Naive thymus-derived CD8-positive, alpha-beta T cell (primary cell): ENCODE results near the gene NKX1-1. TPM values are rescaled to one million over a fixed set of nuclear protein-coding genes. Genes with fewer than 3 reads are reported as not detected.
A peak's percentile ranks its signal among the peaks of the same experiment; 100 is the strongest.

Source experiments
- ATAC-seq, 2 donors: fragments of 150-1000 bp; cut with Tn5 transposase in 1 of 2; sonication (Bioruptor Pico), chemical (Tn5 transposase) in 1 of 2; 1 replicate in 1 of 2; 2 replicates in 1 of 2; pipeline ENCODE4 v1.10.0; 2021; ENCODE audit warnings: mild to moderate bottlenecking in 2 of 2, moderate library complexity in 2 of 2
- POLR2A ChIA-PET: fragments of 350-600 bp; sonication (Branson Sonifier 250); formaldehyde crosslinking; loops from one replicate; lab custom pipeline; 2021; ENCODE audit warnings: antibody characterized with exemption; lab: Charles Lee
- DNase-seq, 10 donors: peaks; one replicate each; pipeline versions ENCODE4 v3.0.0 to v3.0.0-alpha.2; 2020 to 2022
- H3K27ac Mint-ChIP-seq, 10 donors: one replicate each; pipeline ENCODE4 v1.8.0; 2020 to 2022; ENCODE audit warnings: mild to moderate bottlenecking in 10 of 10, mixed read lengths in 10 of 10, moderate library complexity in 4 of 10, inconsistent platforms in 1 of 10
- H3K27me3 Mint-ChIP-seq, 5 donors: one replicate each; pipeline ENCODE4 v1.8.0; 2021 to 2022; ENCODE audit warnings: mixed read lengths in 5 of 5
- H3K36me3 Mint-ChIP-seq, 3 donors: one replicate each; pipeline ENCODE4 v1.8.0; 2020 to 2022; ENCODE audit warnings: mixed read lengths in 3 of 3, mild to moderate bottlenecking in 2 of 3, inconsistent platforms in 1 of 3
- H3K4me1 Mint-ChIP-seq, 4 donors: one replicate each; pipeline ENCODE4 v1.8.0; 2021 to 2022; ENCODE audit warnings: mixed read lengths in 4 of 4
- H3K4me3 Mint-ChIP-seq, 10 donors: one replicate each; pipeline ENCODE4 v1.8.0; 2020 to 2022; ENCODE audit warnings: mild to moderate bottlenecking in 10 of 10, mixed read lengths in 10 of 10, moderate library complexity in 6 of 10, inconsistent platforms in 1 of 10
- H3K9me3 Mint-ChIP-seq, 9 donors: one replicate each; pipeline ENCODE4 v1.8.0; 2020 to 2022; ENCODE audit warnings: mixed read lengths in 9 of 9, mild to moderate bottlenecking in 3 of 9, inconsistent platforms in 1 of 9, moderate library complexity in 1 of 9
- polyA plus RNA-seq, 3 donors: library from polyadenylated mRNA; unstranded; fragments of 300-500 nt; fragmentation: Illumina TruSeq; gene quantifications; one replicate each; pipeline ENCODE4 v1.2.3, GENCODE V29; 2021
- total RNA-seq, 8 experiments: library from RNA in 2 of 8; stranded (reverse) in 2 of 8; gene quantifications; one replicate each; pipeline ENCODE4 v1.2.3 and lab custom pipeline; 2021 to 2026

The NKX1-1 gene
- total and polyA plus RNA-seq, 5 experiments from 2014 or later = not detected

- Mint-ChIP-seq H3K27ac (peak overlapping the region in 1 of 10 donors; percentile 59), H3K4me1 (peaks cover 0 to 12% (median under 1%) of the 10 kb centered on the region in 4 donors), H3K9me3 (peaks cover 0 to 5% (median 0%) of the 10 kb centered on the region in 9 donors), H3K36me3 (peaks cover 0 to 7% (median 0%) of the 10 kb centered on the region in 3 donors), H3K27me3 (peaks cover 13 to 77% (median 38%) of the 10 kb centered on the region in 5 donors), H3K4me3 (peak overlapping the region in 3 of 10 donors; percentile 10 to 54 (median 11))
- ATAC-seq (no peak), DNase-seq (peak in 1 of 10 donors; percentile 49)
- POLR2A ChIA-PET = no interaction called here
Measured at GRCh38 chr4:1414831-1415680, 8.8 kb upstream of the NKX1-1 start.

DNA sequence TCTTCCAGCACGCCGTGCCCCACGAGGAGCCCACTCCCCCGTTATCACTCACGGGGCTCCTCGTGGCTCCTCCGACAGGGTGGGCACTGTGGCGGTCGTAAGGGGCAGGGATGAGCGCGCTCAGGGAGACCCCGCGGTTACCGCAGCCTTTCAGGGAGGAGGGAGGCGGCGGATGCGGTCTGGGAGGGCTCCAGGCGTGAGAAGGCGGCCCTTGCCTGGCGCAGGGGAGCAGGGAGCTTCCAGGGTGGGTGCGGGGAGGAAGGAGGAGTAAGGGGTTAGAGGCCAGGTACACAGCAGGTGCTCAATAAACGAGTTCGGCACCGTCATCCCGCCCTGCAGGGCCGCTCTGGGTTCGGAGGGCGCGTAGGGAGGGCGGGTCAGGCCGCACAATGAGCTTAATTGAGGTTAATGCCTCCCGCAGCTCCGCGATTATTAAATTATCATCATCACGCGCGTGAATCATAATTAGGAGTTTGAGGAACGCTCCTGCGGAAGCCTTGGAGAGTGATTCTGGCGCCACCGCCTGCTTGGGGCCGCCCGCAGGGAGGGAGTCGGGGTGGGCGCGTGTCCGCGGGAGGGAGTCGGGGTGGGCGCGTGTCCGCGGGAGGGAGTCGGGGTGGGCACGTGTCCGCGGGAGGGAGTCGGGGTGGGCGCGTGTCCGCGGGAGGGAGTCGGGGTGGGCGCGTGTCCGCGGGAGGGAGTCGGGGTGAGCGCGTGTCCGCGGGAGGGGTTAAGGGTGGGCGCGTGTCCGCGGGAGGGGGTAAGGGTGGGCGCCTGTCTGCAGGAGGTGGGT, 7.6 kb upstream of the NKX1-1 start:
- DNase-seq = peak in 1 of 10 donors; percentile 50
- POLR2A ChIA-PET = no interaction called here
- no peak overlapping the region for H3K27ac Mint-ChIP-seq

GRCh38 chr4:1413204-1413663, 7.0 kb upstream of the NKX1-1 start:
- Mint-ChIP-seq H3K4me1 (peaks cover 2 to 14% (median 4%) of the 10 kb centered on the region in 4 donors), H3K36me3 (peaks cover 0 to 11% (median 2%) of the 10 kb centered on the region in 3 donors), H3K27me3 (peaks cover 16 to 79% (median 46%) of the 10 kb centered on the region in 5 donors), H3K4me3 (peak overlapping the region in 2 of 10 donors; percentile 39 to 45), H3K27ac (no peak overlapping the region), H3K9me3 (peaks cover 0 to 5% (median 0%) of the 10 kb centered on the region in 9 donors)
- ATAC-seq (no peak), DNase-seq (no peak)
- POLR2A ChIA-PET = no interaction called here

More for the DNA sequence above, 7.6 kb upstream of the NKX1-1 start:
- peaks cover 0 to 12% (median under 1%) of the 10 kb centered on the region in 4 donors for H3K4me1 Mint-ChIP-seq
- peaks cover 0 to 11% (median 2%) of the 10 kb centered on the region in 3 donors for H3K36me3 Mint-ChIP-seq
- no peak for ATAC-seq
- peaks cover 0 to 5% (median 0%) of the 10 kb centered on the region in 9 donors for H3K9me3 Mint-ChIP-seq
- H3K4me3 Mint-ChIP-seq = peak overlapping the region in 4 of 10 donors; percentile 42 to 64 (median 45)
- H3K27me3 Mint-ChIP-seq = peaks cover 13 to 77% (median 42%) of the 10 kb centered on the region in 5 donors

GRCh38 chr4:1412376-1413203, 6.3 kb upstream of the NKX1-1 start:
- H3K36me3 Mint-ChIP-seq = peaks cover 0 to 11% (median 2%) of the 10 kb centered on the region in 3 donors
- POLR2A ChIA-PET = no interaction called here

GRCh38 chr4:1411436-1412375, 5.5 kb upstream of the NKX1-1 start:
- no peak overlapping the region for H3K4me3 Mint-ChIP-seq

More at GRCh38 chr4:1412376-1413203, 6.3 kb upstream of the NKX1-1 start:
- Mint-ChIP-seq H3K27me3 (peaks cover 18 to 83% (median 48%) of the 10 kb centered on the region in 5 donors), H3K4me3 (peak overlapping the region in 1 of 10 donors; percentile 39), H3K27ac (no peak overlapping the region), H3K4me1 (peaks cover 2 to 14% (median 5%) of the 10 kb centered on the region in 4 donors), H3K9me3 (peaks cover 0 to 3% (median 0%) of the 10 kb centered on the region in 9 donors)
- no peak for ATAC-seq
- DNase-seq = peak in 1 of 10 donors; percentile 44

GRCh38 chr4:1410491-1411325, 4.5 kb upstream of the NKX1-1 start:
- H3K4me1 Mint-ChIP-seq = peaks cover 0 to 15% (median 5%) of the 10 kb centered on the region in 4 donors
- H3K27me3 Mint-ChIP-seq = peaks cover 14 to 77% (median 43%) of the 10 kb centered on the region in 5 donors
- ATAC-seq (peak; percentile 69 to 81), DNase-seq (peak; percentile 12 to 77 (median 54))
- peaks cover 0 to 2% (median 0%) of the 10 kb centered on the region in 9 donors for H3K9me3 Mint-ChIP-seq
- POLR2A ChIA-PET = no interaction called here
- H3K36me3 Mint-ChIP-seq = peaks cover 0 to 6% (median 2%) of the 10 kb centered on the region in 3 donors
- H3K27ac Mint-ChIP-seq = no peak overlapping the region
- H3K4me3 Mint-ChIP-seq = no peak overlapping the region

More at GRCh38 chr4:1411436-1412375, 5.5 kb upstream of the NKX1-1 start:
- POLR2A ChIA-PET = no interaction called here
- peak in 1 of 10 donors; percentile 53 for DNase-seq
- Mint-ChIP-seq H3K27ac (no peak overlapping the region), H3K4me1 (peaks cover 2 to 15% (median 5%) of the 10 kb centered on the region in 4 donors), H3K27me3 (peaks cover 18 to 87% (median 48%) of the 10 kb centered on the region in 5 donors), H3K9me3 (peaks cover 0 to 2% (median 0%) of the 10 kb centered on the region in 9 donors), H3K36me3 (peaks cover 0 to 11% (median 2%) of the 10 kb centered on the region in 3 donors)
- ATAC-seq = no peak

DNA sequence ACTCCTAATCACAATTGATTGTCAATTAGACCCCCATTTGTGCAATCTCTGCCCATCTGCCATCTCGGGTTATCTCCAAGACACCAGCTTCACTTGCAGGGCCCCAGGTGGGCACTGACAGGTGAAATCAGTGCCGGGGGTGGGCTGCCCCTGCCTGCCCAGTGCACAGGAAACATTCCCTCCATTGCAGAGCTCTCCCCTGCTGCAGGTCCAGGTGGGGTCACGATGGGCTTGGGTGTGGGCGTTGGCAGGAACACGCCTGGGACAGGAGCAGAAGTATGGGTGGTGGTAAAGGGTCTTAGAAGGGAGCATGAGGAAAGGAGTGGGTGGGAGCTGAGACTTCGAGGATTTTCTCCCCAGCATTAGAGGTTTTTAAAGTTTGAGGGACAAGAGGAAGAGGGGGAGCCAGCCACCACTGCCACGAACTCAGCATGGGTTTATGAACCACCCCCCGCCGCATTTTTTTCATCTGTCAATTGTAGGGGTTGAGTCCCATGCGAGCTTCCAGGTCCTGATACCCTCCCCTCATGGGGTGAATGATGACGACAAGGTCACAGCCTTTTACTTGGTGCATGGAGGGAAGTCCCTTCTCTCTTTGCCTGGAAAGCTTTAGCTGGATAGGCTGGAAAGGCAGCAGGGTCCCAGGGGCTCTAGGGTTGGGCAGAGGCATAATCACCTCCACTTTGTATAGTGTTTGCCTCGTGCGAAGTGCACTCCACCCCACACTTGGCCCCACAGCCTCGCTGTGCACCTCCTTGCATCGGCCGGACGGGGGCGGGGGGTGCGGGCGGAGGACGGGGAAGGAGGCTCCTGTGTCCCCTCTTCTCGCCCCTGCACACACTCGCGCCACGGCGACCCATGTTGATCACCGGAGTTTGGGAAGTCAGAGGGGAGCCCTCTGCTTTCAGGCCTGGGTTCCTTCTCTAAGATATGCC, 3.5 kb upstream of the NKX1-1 start:
- DNase-seq (peak in 1 of 10 donors; percentile 42), ATAC-seq (no peak)
- Mint-ChIP-seq H3K36me3 (peaks cover 0 to 6% (median 2%) of the 10 kb centered on the region in 3 donors), H3K27me3 (peaks cover 14 to 79% (median 46%) of the 10 kb centered on the region in 5 donors), H3K4me1 (peaks cover 0 to 14% (median 6%) of the 10 kb centered on the region in 4 donors), H3K4me3 (no peak overlapping the region), H3K27ac (no peak overlapping the region), H3K9me3 (peaks cover 0 to 3% (median 0%) of the 10 kb centered on the region in 9 donors)
- POLR2A ChIA-PET = no interaction called here

DNA sequence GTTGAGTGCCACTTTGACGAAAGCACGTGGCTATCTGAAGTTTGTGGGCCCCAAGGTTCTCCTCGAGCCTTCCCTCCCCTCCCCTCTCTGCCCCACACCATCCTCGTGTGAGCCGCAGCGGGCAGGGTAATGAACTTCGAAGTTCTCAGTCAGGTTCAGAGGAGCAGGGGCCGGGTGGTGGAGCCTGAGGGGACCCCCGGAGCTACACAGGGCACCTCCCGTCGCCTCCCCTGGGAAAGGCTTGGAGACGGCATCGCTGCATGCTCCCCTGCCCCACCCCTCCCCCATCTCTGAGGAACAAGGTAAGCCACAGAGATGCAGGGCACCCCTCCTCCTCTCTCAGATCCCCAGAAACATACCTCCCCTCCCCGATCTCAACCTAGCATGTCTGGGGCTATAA, 2.8 kb upstream of the NKX1-1 start:
- Mint-ChIP-seq H3K4me3 (no peak overlapping the region), H3K4me1 (peaks cover 0 to 14% (median 6%) of the 10 kb centered on the region in 4 donors), H3K9me3 (peaks cover 0 to 3% (median 0%) of the 10 kb centered on the region in 9 donors), H3K27me3 (peaks cover 14 to 81% (median 46%) of the 10 kb centered on the region in 5 donors), H3K36me3 (peaks cover 0 to 6% (median 2%) of the 10 kb centered on the region in 3 donors), H3K27ac (peak overlapping the region in 1 of 10 donors; percentile 56)
- DNase-seq = peak in 1 of 10 donors; percentile 35
- ATAC-seq = no peak
- POLR2A ChIA-PET = no interaction called here

DNA sequence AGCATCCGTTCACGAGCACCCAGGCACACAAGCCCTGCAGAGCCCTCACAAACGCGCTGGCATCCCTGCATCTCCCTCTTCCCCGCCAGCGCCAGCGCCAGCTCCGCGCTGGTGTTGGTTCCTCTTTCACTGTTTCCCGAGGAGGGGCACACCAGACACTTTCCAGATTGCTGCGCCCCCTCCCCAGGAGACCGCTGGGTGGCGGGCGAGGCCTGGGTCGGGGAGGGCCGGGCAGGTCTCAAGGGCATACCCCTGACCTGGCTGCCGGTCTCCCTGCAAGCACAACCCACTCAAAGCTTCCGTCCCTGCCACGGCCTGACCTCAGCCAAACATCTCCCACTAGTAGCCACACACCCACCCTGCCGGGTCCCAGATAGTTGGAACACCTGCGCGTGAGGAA, 2.2 kb upstream of the NKX1-1 start:
- POLR2A ChIA-PET = no interaction called here
- DNase-seq (peak in 1 of 10 donors; percentile 46), ATAC-seq (no peak)
- Mint-ChIP-seq H3K4me3 (peak overlapping the region in 2 of 10 donors; percentile 24 to 43), H3K9me3 (peaks cover 0 to 3% (median 0%) of the 10 kb centered on the region in 9 donors), H3K27me3 (peaks cover 14 to 75% (median 41%) of the 10 kb centered on the region in 5 donors), H3K27ac (peak overlapping the region in 1 of 10 donors; percentile 56), H3K4me1 (peaks cover 0 to 14% (median 7%) of the 10 kb centered on the region in 4 donors), H3K36me3 (peaks cover 0 to 4% (median 2%) of the 10 kb centered on the region in 3 donors)
